Measurements from ENCODE around the gene IRS1.

IRS1 gene

DNA sequence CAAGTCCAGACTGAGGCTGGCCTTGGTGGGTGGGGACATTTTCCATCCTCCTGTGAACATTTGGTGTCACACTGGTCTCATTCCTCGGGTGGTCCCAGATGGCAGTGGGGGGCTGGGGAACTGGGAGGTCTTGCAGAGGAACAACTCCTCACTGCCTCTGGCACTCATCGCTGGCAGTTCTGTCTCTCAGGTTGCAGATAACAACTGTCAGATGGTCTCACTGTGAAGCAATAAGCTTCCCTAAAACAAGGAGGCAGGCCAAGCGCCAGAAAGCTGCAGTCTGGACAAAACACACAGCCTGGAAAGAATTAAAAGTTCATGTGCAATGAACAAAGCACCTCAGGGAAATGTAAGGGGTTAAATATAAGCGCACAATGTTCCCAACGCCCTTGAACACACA, 78.1 kb downstream of the IRS1 start:
- FAIRE-seq, result no peak

GRCh38 chr2:226720948-226721347, 78.7 kb downstream of the IRS1 start:
- no peak for FAIRE-seq

DNA sequence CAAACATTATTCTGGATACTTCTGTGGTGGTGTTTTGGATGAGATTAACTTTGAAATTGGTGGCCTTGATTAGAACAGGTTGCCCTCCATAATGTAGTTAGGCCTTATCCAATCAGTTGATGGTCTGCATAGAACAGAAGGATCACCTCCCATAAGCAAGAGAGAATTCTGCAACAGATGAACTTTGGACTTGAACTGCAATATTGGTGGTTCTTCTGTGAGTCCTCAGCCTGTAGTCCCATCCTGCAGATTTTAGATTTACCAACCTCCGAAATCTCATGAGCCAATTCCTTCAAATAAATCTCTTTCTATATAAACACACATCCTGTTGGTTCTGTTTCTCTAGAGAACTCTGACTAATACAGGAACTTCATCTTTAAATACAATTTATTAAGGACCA, 81.9 kb downstream of the IRS1 start:
- FAIRE-seq, result no peak

GRCh38 chr2:226716126-226716525, 83.5 kb downstream of the IRS1 start:
- FAIRE-seq, result no peak

GRCh38 chr2:226715347-226715990, 84.2 kb downstream of the IRS1 start:
- FAIRE-seq, result no peak

- FAIRE-seq, result no peak
Observed at GRCh38 chr2:226712941-226713340, 86.7 kb downstream of the IRS1 start.

DNA sequence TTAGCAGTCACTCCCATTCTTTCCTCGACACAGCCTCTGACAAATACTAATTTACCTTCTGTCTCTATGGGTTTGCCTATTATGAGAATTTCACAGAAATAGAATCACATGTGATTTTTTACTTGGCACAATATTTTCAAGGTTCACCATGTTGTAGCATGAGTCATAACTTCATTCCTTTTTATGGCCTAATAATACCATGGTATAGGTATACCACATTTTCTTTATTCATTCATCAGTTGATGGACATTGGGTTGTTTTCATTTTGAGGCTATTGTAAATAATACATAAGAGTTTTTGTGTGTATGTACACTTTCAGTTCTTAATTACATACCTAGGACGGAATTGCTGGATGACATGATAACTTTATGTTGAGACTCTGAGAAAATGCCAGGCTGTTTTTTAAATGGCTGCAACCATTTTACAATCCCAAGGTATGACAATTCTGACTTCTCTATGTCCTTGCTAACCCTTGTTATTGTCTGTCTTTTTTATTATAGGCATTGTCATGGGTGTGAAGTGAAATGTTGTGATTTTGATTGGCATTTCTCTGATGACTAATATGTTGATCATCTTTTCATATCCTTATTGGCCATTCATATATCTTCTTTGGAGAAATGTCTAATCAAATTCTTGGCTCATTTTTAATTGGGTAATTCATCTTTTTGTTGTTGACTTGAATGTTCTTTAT, 87.9 kb downstream of the IRS1 start:
- no peak for FAIRE-seq

DNA sequence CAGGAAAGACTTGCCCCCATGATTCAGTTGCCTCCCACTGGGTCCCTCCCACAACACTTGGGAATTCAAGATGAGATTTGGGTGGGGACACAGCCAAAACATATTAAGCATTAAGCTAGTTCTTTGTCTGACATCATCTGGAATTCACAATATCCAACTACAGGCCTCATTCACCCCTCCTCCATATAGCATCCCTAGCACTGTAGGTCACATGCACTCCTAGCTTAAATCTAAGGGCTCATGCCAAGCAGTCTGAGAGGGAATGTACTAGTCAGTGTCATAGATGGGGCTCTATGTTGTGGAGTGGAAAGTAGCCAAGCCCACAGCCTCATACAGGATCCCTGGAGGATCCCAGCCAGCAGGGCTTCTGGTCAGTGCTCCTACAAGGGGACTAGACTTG, 92.1 kb downstream of the IRS1 start:
- no peak for FAIRE-seq

DNA sequence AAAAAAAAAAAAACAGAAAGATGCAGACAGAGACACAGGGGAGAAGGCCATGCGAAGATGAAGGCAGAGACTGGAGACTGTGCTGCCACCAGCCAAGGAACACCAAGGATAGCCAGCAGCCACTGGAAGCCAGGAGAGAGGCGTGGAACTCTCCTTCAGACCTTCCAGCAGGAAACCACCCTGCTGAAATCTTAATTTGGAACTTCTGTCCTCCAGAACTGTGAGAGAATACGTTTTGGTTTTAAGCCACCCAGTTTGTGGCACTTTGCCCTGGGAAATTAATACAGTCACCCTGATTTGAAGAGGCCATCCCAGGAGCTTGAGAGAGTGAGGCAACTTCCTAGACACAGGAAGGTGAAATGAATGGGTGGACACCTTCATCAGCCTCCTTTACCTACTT, 93.7 kb downstream of the IRS1 start:
- no peak for FAIRE-seq

DNA sequence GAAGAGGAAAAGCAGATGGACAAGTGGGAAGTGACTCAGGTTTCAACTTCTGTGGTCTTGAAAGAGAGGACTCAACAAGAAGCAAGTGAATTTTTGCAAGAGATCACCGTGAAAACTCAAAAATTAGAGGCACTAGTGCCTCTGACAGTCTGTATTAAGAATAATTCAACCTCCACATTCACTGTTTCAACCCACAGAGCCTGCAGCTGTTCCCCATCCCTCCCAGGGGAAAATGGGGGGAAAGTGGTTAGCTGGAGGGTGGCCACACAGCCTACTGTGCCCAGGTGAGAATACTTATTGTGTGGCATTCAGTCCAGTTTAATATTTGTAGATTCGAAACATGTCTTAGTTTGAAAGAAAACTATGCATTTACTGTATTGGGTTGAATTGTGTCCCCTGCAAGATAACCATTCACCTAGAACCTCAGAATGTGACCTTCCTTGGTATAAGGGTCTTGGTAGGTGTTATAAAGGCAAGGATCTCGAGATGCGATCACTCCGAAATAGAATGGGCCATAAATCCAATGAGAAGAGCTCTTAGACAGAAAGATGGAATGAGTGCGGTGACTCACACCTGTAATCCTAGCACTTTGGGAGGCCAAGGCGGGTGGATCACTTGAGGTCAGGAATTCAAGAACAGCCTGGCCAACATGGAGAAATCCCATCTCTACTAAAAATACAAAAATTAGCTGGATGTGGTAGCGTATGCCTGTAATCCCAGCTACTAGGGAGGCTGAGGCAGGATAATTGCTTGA, 94.3 kb downstream of the IRS1 start:
- no peak for FAIRE-seq

GRCh38 chr2:226703514-226703913, 96.1 kb downstream of the IRS1 start:
- no peak for FAIRE-seq

DNA sequence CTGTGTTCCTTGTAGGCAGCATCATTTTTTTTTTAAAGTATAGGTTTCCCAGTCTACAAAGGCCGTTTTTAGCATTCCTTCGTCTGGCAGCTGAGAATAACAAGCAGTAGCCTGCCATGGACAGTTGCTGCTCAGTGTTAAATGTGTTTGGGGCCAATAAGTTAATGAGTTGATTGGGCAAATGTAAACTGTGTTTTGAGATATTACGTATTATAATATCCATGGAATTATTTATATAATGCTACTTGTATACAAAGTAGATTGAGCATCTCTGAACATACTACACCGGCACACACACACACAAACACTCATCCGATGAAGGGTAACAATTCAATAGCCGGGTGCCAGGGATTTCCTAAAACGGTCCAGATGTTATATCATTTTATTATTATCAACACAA, 97.2 kb downstream of the IRS1 start:
- FAIRE-seq, result no peak

DNA sequence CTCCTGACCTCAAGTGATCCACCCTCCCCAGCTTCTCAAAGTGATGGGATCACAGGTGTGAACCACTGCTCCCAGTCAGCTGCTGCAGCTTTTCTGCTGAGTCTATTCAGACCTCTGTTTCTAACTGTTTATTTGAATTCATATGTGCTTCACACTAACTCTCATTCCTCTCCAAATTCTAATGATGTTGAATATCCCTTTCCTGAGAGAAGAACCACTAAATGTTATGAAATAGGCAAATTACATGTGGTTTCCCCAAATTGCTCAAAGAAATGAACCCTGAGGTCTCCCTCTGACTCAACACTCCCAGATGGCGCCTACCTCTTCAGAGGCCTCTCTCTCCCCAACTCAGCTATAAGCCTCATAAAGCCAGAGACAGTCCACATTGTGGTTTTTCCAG, 98.6 kb downstream of the IRS1 start:
- FAIRE-seq, result no peak

- no peak for FAIRE-seq
Observed at GRCh38 chr2:226699321-226699720, 100.3 kb downstream of the IRS1 start.

- FAIRE-seq, result no peak
Observed at GRCh38 chr2:226698671-226699070, 100.9 kb downstream of the IRS1 start.

- FAIRE-seq, result no peak
Observed at GRCh38 chr2:226694586-226695284, 104.9 kb downstream of the IRS1 start.

DNA sequence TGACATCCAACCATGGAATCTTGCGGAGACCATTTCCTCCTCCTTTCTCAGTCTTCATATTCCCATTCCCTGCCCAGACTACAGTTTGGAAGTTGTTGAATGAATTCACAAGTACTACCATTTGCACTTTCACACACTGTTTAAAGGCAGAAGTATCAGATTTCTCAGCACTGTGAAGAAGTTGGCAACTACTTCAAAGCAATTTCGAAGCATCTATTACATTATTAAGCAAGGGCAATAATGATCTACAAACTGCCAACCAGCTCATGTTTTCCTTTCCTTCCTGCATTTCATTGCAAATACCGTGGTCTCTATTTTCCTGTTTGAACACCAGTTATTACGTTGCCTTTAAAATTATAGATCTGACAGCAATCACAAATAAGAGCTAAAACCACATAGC, 105.5 kb downstream of the IRS1 start:
- no peak for FAIRE-seq

- FAIRE-seq, result no peak
Observed at GRCh38 chr2:226693521-226693920, 106.1 kb downstream of the IRS1 start.

- FAIRE-seq, result no peak
Observed at GRCh38 chr2:226692521-226693126, 107.0 kb downstream of the IRS1 start.

DNA sequence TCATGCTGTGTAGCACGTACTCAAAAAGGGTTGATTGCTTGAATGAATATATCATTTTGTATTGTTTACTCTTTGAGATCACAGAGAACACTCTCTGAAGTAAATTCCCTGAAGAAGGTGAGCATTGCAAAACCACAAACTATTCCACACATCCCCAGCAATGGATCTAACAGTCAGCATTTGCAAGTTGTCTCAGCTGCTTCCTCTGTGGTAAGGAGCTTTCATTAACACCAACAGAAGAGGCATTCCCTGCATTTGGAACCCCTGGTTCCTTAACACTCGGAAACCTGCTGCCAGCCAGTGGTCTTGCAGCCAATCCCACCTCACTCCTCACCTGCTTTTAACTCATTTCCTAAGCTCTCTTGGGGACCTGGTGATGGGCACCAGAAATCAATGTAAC, 108.4 kb downstream of the IRS1 start:
- FAIRE-seq, result no peak

DNA sequence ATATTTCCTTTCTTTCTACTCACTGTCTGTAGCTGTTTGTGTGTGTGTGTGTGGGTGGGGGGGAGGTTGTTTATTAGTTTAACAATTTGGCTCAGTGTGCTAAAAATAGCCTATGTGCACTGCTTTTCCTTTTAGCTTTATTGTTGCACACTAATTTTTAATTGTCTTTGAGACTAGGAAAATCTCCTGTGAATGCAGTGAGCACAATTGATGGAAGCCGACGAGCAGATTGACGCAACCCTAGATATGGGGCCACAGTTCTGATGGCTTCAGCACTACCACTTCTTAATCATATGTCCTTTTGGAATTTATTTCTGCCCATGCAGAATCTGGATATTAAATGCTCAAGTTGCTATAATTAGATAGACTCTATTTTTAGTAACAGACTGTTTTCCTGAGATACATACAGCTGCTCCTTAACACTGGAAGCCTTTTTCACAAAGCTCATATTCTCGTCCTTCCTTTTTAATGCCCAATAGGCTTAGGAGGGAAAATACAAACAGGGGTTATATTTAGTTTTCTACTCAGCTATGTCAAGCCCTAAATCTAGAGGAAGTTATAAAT, 109.1 kb downstream of the IRS1 start:
- FAIRE-seq, result peak; percentile 87

DNA sequence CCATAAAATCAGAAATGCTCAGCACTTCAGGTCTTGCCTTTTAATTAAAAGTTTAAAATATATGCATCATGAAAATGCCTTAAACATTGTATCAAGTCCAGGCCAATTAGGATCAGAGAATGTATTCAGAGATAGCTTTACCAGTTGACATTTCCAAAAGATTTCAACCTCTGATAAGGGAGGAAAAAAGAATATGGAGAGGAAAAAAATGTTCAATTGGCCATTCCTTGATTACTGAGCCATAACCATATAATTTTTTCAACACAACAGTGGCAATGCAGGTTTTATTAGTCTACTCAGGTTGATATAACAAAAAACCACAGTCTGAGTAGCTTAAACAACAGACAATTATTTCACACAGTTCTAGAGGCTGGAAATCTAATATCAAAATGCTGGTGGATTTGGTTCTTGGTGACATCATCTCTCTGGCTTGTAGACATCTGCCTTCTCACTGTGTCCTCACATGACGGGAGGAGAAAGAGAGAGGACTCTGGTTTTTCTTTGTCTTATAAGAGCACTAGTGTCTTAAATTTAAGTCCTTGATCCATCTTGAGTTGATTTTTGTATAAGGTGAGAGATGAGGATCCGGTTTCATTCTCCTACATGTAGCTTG, 111.9 kb downstream of the IRS1 start:
- no peak for FAIRE-seq

All from endometrium (tissue), 2 donors.